CD4-positive, alpha-beta T cell treated with Interleukin-4 for 4 hours (primary cell): ENCODE data around the gene ACOT13.
"Not testable (repeated sequence)": the region's sequence is repeated elsewhere in the genome, so short reads cannot be mapped to it uniquely, and the experiment has no call there.

Experiments used
- DNase-seq: peaks from one replicate; pipeline ENCODE4 v3.0.0-alpha.2; 2020

ACOT13 gene

GRCh38 chr6:24731456-24732134 lies 64.7 kb downstream of the ACOT13 start:
- DNase-seq: not testable (repeated sequence)

- no peak for DNase-seq
Measured at GRCh38 chr6:24734166-24734565, 67.3 kb downstream of the ACOT13 start.

- DNase-seq: not testable (repeated sequence)
Measured at GRCh38 chr6:24734710-24735109, 67.8 kb downstream of the ACOT13 start.

GRCh38 chr6:24738741-24739140 lies 71.9 kb downstream of the ACOT13 start:
- no peak for DNase-seq

GRCh38 chr6:24740861-24741260 lies 74.0 kb downstream of the ACOT13 start:
- DNase-seq: no peak

GRCh38 chr6:24742216-24742738 lies 75.4 kb downstream of the ACOT13 start:
- no peak for DNase-seq

- peak; percentile 29 for DNase-seq
Measured at GRCh38 chr6:24743265-24743943, 76.5 kb downstream of the ACOT13 start.

- no peak for DNase-seq
Measured at GRCh38 chr6:24743944-24744335, 77.1 kb downstream of the ACOT13 start.

GRCh38 chr6:24744911-24745310 lies 78.0 kb downstream of the ACOT13 start:
- DNase-seq: peak; percentile 8

- DNase-seq: no peak
Measured at GRCh38 chr6:24749297-24749696, 82.4 kb downstream of the ACOT13 start.

- not testable (repeated sequence) for DNase-seq
Measured at GRCh38 chr6:24750878-24751277, 84.0 kb downstream of the ACOT13 start.

- DNase-seq: no peak
Measured at GRCh38 chr6:24752503-24752902, 85.6 kb downstream of the ACOT13 start.

GRCh38 chr6:24752917-24753492 lies 86.1 kb downstream of the ACOT13 start:
- no peak for DNase-seq

GRCh38 chr6:24753545-24753944 lies 86.7 kb downstream of the ACOT13 start:
- no peak for DNase-seq

- not testable (repeated sequence) for DNase-seq
Measured at GRCh38 chr6:24754378-24754777, 87.5 kb downstream of the ACOT13 start.
